GM12892 (cell line): ENCODE data around the gene TGM6.

Experiments
- POLR2A ChIP-seq: IDR thresholded peaks from 2 replicates; pipeline ENCODE4 v1.6.1; 2011; ENCODE audit warnings: low read depth, low read length, control low read depth
- POLR2AphosphoS5 ChIP-seq: IDR thresholded peaks from 2 replicates; pipeline ENCODE4 v1.6.1; 2011; ENCODE audit warnings: low read depth, low read length, control low read depth
- TAF1 ChIP-seq: IDR thresholded peaks from 2 replicates; pipeline ENCODE4 v1.6.1; 2011; ENCODE audit warnings: low read depth, mild to moderate bottlenecking, control low read depth, low read length, borderline replicate concordance

DNA sequence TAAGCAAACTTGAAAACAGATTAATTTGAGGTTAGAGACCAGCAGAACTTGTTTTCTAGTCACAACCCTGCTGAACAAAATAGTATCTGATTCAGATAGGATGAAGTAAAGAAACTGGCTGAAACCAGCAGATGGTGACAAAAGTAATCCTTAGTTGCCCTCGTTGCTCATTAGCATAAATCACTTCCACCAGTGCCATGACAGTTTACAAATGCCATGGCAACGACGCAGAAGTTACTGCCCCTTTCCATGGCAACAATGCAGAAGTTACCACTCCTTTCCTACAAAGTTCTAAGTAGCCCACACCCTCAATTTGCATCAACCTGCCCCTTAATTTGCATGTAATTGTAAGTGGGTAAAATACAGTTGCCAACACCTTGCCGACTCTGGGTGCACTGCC lies 66.1 kb downstream of the TGM6 start:
- no peak for TF ChIP-seq POLR2A
- no peak for TF ChIP-seq POLR2AphosphoS5
- TF ChIP-seq TAF1: no peak
